ENCODE measurements around the gene PLA2G2E. TPM values are rescaled to one million over a fixed set of nuclear protein-coding genes. Genes with fewer than 3 reads are reported as not detected.

PLA2G2E gene
- total and polyA plus RNA-seq, 2 donors from 2014 or later, result not detected

DNA sequence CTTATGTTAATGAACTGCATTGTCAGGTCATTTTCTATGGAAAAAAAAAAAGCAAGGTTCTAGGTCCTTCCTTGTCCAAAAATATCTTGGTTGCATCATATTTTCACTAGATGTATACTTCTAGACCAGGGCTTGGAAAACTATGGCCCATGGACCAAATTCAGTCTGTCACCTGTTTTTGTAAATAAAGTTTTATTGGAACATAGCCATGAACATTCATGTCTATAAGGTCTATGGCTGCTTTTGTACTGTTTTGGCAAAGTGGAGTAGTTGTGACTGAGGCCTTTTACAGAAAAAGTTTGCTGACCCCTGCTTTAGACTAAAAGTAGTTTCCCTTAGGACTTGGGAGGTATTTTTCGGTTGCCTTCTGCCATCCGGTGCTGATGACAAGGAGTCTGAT lies 19.2 kb upstream of the PLA2G2E start:
- H3K9ac ChIP-seq (ENCODE audit: low read length in 3 of 3), result no peak overlapping the region
- FAIRE-seq, result no peak
- intact Hi-C loops (cut with DNase I), result no loop called here

GRCh38 chr1:19942088-19942487 lies 18.7 kb upstream of the PLA2G2E start:
- intact Hi-C loops (cut with DNase I), result no loop called here
- FAIRE-seq, result no peak

More for the DNA sequence above, 19.2 kb upstream of the PLA2G2E start:
- H3K36me3 ChIP-seq (ENCODE audit: control insufficient read depth in 2 of 3, insufficient read depth in 3 of 3, low read length in 3 of 3), result no peaks in the 10 kb centered on the region
- DNase-seq, result no peak
- no peaks in the 10 kb centered on the region for H3K27me3 ChIP-seq (ENCODE audit: control insufficient read depth, insufficient read depth, low read length)
- H3K27ac ChIP-seq (ENCODE audit: low read depth in 2 of 2, low read length in 2 of 2), result no peak overlapping the region
- no peak overlapping the region for H3K4me3 ChIP-seq (ENCODE audit: low read length in 3 of 3)
- no peaks in the 10 kb centered on the region for H3K9me3 ChIP-seq (ENCODE audit: control insufficient read depth in 2 of 3, insufficient read depth in 1 of 3, low read length in 3 of 3)
- H3K4me1 ChIP-seq (ENCODE audit: control insufficient read depth in 2 of 3, insufficient read depth in 2 of 3, low read depth in 1 of 3, low read length in 3 of 3), result no peaks in the 10 kb centered on the region
- TF ChIP-seq, protein P1, sequence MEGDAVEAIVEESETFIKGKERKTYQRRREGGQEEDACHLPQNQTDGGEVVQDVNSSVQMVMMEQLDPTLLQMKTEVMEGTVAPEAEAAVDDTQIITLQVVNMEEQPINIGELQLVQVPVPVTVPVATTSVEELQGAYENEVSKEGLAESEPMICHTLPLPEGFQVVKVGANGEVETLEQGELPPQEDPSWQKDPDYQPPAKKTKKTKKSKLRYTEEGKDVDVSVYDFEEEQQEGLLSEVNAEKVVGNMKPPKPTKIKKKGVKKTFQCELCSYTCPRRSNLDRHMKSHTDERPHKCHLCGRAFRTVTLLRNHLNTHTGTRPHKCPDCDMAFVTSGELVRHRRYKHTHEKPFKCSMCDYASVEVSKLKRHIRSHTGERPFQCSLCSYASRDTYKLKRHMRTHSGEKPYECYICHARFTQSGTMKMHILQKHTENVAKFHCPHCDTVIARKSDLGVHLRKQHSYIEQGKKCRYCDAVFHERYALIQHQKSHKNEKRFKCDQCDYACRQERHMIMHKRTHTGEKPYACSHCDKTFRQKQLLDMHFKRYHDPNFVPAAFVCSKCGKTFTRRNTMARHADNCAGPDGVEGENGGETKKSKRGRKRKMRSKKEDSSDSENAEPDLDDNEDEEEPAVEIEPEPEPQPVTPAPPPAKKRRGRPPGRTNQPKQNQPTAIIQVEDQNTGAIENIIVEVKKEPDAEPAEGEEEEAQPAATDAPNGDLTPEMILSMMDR (IDR thresholded peaks at IDR 0.05; ENCODE audit: borderline replicate concordance, extremely low read depth, insufficient read depth), result no peak

DNA sequence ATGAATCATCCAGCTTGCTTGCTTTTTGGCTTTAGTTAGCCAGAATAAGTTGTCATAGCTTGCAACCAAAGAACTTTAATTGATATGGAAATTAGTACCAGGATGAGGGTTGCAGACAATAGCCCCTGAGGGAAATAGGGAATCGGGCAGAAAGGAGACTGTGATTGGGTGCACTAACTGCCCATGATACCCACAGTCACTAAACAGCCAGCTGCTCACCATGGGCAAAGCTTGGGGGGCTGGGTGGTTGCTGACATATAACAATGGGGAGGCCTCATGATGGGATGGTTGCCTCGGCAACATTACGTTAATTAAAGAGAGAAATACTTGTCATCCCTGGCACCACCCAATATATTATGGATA lies 17.8 kb upstream of the PLA2G2E start:
- Histone ChIP-seq H3K4me3 (ENCODE audit: low read length in 3 of 3) (no peak overlapping the region), H3K36me3 (ENCODE audit: control insufficient read depth in 2 of 3, insufficient read depth in 3 of 3, low read length in 3 of 3) (no peaks in the 10 kb centered on the region), H3K27ac (ENCODE audit: low read depth in 2 of 2, low read length in 2 of 2) (no peak overlapping the region), H3K9me3 (ENCODE audit: control insufficient read depth in 2 of 3, insufficient read depth in 1 of 3, low read length in 3 of 3) (no peaks in the 10 kb centered on the region), H3K9ac (ENCODE audit: low read length in 3 of 3) (no peak overlapping the region), H3K27me3 (ENCODE audit: control insufficient read depth, insufficient read depth, low read length) (no peaks in the 10 kb centered on the region), H3K4me1 (ENCODE audit: control insufficient read depth in 2 of 3, insufficient read depth in 2 of 3, low read depth in 1 of 3, low read length in 3 of 3) (no peaks in the 10 kb centered on the region)
- FAIRE-seq (no peak), DNase-seq (no peak)
- TF ChIP-seq, protein P1 (IDR thresholded peaks at IDR 0.05; ENCODE audit: borderline replicate concordance, extremely low read depth, insufficient read depth), result no peak
- intact Hi-C loops (cut with DNase I), result no loop called here

More at GRCh38 chr1:19942088-19942487, 18.7 kb upstream of the PLA2G2E start:
- no peaks in the 10 kb centered on the region for H3K4me1 ChIP-seq (ENCODE audit: control insufficient read depth in 2 of 3, insufficient read depth in 2 of 3, low read depth in 1 of 3, low read length in 3 of 3)
- no peaks in the 10 kb centered on the region for H3K36me3 ChIP-seq (ENCODE audit: control insufficient read depth in 2 of 3, insufficient read depth in 3 of 3, low read length in 3 of 3)
- DNase-seq, result no peak
- H3K9ac ChIP-seq (ENCODE audit: low read length in 3 of 3), result no peak overlapping the region
- TF ChIP-seq, protein P1 (IDR thresholded peaks at IDR 0.05; ENCODE audit: borderline replicate concordance, extremely low read depth, insufficient read depth), result no peak
- no peaks in the 10 kb centered on the region for H3K9me3 ChIP-seq (ENCODE audit: control insufficient read depth in 2 of 3, insufficient read depth in 1 of 3, low read length in 3 of 3)
- H3K4me3 ChIP-seq (ENCODE audit: low read length in 3 of 3), result no peak overlapping the region
- H3K27ac ChIP-seq (ENCODE audit: low read depth in 2 of 2, low read length in 2 of 2), result no peak overlapping the region
- H3K27me3 ChIP-seq (ENCODE audit: control insufficient read depth, insufficient read depth, low read length), result no peaks in the 10 kb centered on the region

Measured in kidney (tissue), 14 donors.